Activated effector memory CD4-positive, alpha-beta T cell treated with anti-CD3 and anti-CD28 coated beads, Interleukin-2, amount 50 U/mL, for 16 hours (primary cell): ENCODE results near the gene CFAP251.

Experiments used
- DNase-seq: peaks from one replicate; pipeline ENCODE4 v3.0.0-alpha.2; 2020

Gene CFAP251

DNA sequence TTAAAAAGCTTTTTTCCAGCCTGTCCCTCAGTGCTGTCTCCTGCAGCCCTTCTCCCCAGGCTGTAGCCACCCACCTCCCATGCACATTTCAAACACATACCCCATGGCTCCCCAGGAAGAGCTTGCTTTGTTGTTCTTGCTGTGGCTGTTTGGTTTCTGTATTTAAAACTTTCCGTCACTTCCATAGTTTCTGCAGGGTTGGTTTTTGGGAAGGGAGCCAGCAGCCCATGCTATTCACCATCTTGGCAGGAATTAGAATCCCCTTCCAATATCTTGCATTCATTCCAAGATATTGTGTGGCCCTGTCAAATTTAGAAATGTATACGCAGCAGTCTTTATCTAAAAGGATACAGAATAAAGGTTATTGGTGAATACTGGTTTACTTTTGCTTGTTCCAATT, 29.6 kb downstream of the CFAP251 start:
- no peak for DNase-seq

DNA sequence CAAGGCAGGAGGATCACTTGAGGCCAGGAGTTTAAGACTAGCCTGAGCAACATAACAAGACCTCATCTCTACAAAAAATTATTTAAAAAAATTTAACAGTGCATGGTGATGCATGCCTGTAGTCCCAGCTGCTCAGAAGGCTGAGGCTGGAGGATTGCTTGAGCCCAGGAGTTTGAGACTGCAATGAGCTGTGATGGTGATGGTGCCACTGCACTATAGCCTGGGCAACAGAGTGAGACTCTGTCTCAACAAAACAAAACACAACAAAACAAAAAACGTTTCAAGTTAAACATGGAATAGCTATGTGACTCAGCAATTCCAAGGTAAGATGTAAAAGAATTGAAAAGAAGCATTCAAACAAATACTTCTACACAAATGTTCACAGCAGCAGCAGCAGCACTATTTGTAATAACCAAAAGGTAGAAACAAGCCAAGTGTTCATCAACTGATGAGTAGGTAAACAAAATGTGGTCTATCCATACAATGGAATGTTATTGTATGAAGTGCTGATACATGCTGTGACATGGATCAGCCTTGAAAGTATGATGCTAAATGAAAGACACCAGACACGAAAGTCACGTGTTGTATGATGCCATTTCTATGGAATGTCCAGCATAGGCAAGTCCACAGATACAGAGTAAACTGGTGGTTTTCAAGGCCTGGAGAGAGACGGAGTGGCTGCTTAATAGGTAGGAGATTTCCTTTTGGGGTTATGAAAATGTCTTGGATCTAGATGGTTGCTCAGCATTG, 31.4 kb downstream of the CFAP251 start:
- DNase-seq: no peak

- no peak for DNase-seq
Observed at GRCh38 chr12:121953117-121953692, 34.8 kb downstream of the CFAP251 start.

GRCh38 chr12:121953695-121954094, 35.3 kb downstream of the CFAP251 start:
- no peak for DNase-seq

GRCh38 chr12:121955258-121956237, 37.2 kb downstream of the CFAP251 start:
- no peak for DNase-seq

DNA sequence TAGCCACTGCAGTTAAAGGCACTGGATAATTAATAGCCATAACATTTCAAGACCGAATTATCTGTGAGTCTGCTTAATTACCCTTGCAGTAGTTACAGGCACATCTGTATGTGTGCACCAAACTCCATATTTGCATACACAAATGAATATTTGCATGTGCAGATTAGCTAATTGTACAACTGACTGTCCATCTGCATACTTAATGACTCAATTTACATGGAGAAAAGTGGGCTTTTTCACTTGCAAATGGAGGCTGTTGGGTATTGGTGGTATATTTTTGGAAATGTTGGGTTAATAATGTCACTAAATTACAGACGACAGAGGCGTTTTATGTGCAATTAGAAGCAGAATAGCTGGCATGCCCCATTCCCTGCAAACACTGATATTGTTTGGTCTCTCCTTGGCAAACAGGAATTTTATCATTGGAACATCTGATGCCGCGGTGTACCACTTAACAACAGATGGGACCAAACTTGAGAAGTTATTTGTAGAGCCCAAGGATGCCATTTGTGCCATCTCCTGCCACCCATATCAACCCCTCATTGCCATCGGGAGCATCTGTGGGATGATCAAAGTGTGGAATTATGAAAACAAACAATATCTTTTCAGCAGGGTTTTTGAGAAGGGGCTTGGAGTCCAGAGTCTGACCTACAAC, 39.6 kb downstream of the CFAP251 start:
- DNase-seq: no peak

DNA sequence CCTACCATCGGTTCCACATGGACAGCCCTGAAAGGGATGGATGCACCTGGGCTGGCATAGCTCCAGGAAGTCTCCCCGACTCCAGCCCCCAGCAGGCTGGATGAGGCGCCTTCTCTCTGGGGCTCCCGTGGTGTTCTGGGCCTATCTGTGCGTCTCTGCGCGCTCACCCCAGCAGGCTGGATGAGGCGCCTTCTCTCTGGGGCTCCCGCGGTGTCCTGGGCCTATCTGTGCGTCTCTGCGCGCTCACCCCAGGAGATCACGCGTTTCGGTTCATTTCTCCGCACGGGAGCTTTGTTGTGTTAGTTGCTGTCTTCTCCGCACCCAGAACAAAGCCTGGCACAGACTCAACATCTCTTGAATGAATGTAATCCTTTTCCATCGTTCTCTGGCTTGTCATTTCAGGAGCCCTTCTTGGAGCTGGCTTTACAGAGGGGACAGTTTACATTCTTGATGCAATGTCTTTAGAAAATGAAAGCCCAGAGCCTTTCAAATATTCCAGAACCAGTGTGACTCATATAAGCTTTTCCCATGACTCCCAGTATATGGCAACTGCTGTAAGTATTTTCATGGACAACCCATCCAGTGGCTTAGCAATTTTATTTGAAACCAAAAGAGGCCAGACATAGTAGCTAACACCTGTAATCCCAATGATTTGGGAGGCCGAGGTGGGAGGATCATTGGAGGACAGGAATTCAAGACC, 40.3 kb downstream of the CFAP251 start:
- DNase-seq: no peak

DNA sequence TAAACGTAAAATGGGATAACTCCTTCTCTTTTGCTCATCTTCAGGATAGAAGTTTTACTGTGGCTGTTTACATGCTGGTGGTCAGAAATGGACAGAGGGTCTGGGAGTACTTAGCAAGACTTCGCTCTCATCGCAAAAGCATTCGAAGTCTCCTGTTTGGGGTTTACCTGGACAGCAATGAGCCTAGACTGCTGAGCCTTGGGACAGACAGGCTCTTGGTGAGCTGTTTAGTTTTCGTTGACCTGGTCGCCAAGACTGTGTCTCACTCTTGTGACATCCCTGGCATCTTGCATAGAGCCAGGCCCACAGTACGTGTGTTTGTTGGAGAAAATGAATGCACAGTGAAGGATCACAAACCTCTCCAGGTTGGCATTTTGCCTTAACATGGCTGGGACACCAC, 42.1 kb downstream of the CFAP251 start:
- DNase-seq: no peak

GRCh38 chr12:121961195-121961879, 42.9 kb downstream of the CFAP251 start:
- no peak for DNase-seq

DNA sequence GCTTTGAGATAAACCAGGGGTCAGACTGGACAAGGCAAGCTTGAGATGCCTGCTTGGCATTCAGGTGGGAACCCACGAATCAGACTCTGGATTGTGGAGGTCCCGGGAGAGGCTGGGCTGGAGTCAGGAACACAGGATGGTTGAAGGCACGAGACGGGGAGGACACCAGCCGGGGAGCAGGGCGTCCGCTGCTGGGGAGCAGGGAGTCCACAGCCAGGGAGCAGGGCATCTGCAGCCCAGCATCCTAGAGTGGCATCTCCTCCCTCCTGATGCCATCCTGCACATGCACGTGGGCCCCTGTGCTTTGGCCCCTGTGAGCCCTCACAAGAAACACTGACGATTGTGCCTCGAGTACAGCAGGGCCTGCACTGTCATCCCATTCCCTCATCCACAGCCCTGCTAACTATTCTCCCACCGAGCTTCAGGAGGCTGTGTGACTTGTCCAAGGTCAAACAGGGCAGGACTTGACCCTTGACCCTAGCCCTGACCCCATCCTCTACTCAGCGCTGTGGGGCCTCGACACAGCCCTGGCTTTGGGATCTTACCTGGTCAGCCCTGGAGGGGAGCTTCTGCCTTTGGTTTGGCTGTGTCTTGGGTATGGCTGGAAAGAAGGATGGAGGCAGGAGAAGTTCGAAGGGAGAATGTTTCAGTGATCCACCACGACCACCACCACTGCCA, 45.1 kb downstream of the CFAP251 start:
- no peak for DNase-seq

GRCh38 chr12:121964813-121965643, 46.6 kb downstream of the CFAP251 start:
- DNase-seq: no peak

GRCh38 chr12:121966959-121967358, 48.6 kb downstream of the CFAP251 start:
- no peak for DNase-seq

DNA sequence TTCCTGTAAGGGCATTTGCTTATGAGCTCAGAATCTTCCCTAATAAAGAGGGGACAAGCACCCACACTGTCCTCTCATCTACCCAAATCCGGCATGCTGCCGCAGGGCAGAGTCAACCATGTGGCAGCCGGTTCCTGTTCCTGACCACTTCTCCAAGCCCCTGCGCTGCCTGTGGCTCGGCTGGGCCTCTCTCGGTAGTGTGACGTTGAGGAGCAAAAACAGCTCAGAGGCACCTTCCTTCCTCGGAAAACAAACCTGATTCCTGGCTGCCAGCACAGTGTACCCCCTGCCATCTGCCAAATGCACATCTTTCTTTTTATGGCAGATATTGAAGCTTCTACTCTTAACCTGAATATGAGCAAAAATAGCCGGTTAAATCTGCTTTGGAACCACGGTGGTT, 50.5 kb downstream of the CFAP251 start:
- DNase-seq: no peak

GRCh38 chr12:121969726-121970125, 51.3 kb downstream of the CFAP251 start:
- DNase-seq: no peak

GRCh38 chr12:121970581-121971300, 52.3 kb downstream of the CFAP251 start:
- no peak for DNase-seq

DNA sequence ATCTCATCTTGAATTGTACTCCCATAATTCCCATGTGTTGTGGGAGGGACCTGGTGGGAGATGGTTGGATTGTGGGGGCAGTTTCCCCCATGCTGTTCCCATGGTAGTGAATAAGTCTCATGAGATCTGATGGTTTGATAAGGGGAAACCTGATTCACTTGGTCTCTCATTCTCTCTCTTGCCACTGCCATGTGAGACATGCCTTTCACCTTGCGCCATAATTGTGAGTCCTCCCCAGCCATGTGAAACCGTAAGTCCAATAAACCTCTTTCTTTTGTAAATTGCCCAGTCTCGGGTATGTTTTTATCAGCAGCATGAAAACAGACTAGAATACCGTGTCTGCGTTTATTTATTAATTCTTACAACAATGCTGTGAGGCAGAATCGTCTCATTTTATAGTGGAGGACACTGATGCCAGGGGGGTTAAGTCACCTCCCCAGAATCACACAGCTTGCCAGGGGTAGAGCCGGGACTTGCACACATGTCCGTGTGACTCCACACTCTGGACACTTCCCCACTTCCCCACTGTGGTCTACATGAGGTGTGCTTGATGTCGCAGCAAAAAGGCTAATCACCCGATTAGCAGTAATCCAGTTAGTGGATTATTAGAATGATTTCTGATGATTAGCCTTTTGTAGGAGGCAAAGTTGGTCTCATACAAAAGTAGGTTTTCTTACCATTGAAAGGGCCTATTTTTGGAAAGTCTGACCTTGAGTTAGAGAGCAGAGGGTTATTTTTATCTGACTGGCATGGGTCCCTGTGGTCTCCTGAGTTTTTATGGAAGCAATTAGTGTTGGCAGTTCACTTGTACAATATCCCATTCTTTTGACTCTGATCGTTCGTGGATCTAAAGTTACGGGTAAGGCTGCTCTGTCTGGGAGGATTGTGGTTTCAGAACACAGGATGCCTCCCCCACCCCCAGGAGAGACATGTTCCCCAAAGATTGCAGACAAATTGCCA, 55.9 kb downstream of the CFAP251 start:
- DNase-seq: no peak

- no peak for DNase-seq
Observed at GRCh38 chr12:121975021-121975420, 56.6 kb downstream of the CFAP251 start.

DNA sequence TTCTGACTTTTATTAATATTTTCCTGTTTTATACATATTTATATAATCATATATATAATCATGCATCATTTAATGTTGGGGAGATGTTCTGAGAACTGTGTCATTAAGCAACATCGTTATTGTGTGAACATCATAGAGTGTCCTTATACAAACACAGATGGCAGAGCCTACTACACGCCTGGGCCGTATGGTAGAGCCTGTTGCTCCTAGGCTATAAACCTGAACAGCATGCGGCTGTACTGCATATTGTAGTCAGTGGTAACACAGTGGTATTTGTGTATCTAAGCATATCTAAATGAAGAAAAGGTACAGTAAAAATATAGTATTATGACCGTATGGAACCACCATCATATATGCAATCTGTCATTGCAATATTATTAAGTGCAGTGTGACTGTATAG, 58.6 kb downstream of the CFAP251 start:
- DNase-seq: no peak
